Measurements from ENCODE around the gene HTR1A. TPM values are rescaled to one million over a fixed set of nuclear protein-coding genes. Genes with fewer than 3 reads are reported as not detected.

Gene HTR1A
- total RNA-seq, 6 experiments from 2014 or later, result not detected

DNA sequence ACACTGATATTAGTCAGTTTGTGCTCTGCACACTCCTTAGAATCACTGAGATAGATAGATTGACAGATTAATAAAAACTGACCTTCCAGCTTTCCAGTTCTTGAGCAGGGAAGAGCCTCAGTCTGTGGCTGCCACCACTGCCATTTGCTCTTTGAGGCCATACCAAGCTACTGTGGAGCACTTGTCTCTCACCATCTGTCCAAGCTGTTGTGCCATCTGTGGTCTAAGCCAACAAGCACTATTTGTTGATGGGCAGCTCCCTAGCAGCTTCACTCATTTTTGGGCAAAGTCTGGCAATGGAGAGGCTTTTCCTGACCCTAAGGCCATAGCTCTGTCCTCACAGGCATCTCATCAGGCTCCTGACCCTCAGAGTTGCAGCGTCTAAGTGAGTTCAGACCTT is 30.4 kb downstream of the HTR1A start:
- TF ChIP-seq, protein P1, sequence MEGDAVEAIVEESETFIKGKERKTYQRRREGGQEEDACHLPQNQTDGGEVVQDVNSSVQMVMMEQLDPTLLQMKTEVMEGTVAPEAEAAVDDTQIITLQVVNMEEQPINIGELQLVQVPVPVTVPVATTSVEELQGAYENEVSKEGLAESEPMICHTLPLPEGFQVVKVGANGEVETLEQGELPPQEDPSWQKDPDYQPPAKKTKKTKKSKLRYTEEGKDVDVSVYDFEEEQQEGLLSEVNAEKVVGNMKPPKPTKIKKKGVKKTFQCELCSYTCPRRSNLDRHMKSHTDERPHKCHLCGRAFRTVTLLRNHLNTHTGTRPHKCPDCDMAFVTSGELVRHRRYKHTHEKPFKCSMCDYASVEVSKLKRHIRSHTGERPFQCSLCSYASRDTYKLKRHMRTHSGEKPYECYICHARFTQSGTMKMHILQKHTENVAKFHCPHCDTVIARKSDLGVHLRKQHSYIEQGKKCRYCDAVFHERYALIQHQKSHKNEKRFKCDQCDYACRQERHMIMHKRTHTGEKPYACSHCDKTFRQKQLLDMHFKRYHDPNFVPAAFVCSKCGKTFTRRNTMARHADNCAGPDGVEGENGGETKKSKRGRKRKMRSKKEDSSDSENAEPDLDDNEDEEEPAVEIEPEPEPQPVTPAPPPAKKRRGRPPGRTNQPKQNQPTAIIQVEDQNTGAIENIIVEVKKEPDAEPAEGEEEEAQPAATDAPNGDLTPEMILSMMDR (IDR thresholded peaks at IDR 0.05), result no peak
- no peaks in the 10 kb centered on the region for H3K4me1 Mint-ChIP-seq (ENCODE audit: low read depth)
- peaks cover 1% of the 10 kb centered on the region; the same call in 1 of the 2 replicates for H3K27me3 Mint-ChIP-seq (ENCODE audit: insufficient read depth)
- H3K4me3 Mint-ChIP-seq, result no peak overlapping the region
- peaks cover 48% of the 10 kb centered on the region for H3K9me3 Mint-ChIP-seq
- DNase-seq, result no peak
- no peak overlapping the region for H3K27ac Mint-ChIP-seq
- H3K36me3 Mint-ChIP-seq (ENCODE audit: low read depth), result no peaks in the 10 kb centered on the region

DNA sequence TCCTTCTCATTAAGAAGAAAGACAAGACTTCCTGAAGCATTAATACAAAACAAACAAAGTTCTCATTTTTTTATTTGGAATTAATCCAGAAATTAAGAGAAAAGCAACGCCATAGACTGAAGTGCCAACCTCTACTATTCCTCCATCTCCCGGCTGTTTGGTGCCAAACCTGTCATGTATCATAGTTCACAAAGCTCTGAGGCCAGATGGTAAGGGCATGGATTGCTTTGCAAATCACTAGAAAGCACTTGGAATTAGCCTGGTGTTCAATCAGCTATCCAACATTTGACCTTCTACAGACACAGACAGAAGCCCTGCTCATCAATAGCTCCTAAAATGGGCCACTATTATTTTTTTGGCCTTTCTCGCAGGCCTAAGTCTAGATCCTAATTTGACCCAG is 33.8 kb downstream of the HTR1A start:
- Mint-ChIP-seq H3K27ac (no peak overlapping the region), H3K9me3 (peaks cover 39% of the 10 kb centered on the region), H3K36me3 (ENCODE audit: low read depth) (no peaks in the 10 kb centered on the region), H3K27me3 (ENCODE audit: insufficient read depth) (peaks cover 1% of the 10 kb centered on the region; the same call in 1 of the 2 replicates), H3K4me1 (ENCODE audit: low read depth) (no peaks in the 10 kb centered on the region), H3K4me3 (no peak overlapping the region)
- no peak for DNase-seq
- TF ChIP-seq, protein P1 (IDR thresholded peaks at IDR 0.05), result no peak

DNA sequence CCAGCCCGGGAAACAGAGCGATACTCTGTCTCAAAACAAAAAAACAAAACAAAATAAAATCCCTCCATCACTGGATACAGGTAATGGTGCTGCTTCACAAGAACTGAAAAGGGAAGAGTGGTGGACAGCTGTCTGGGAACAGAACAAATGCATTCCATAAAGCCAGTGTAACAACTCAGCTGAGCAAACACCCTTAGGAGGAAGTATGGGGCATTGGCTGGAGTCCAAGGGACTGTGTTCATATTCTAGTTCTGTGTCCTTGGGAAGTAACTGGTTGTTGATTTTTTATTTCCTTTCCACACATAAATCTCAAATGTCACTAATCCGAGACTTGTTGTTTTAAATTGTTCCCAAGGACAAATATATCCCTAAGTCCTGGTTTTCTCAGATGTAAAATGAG is 38.3 kb downstream of the HTR1A start:
- Mint-ChIP-seq H3K27ac (no peak overlapping the region), H3K27me3 (ENCODE audit: insufficient read depth) (no peaks in the 10 kb centered on the region), H3K9me3 (peaks cover 41% of the 10 kb centered on the region), H3K4me3 (no peak overlapping the region), H3K4me1 (ENCODE audit: low read depth) (no peaks in the 10 kb centered on the region), H3K36me3 (ENCODE audit: low read depth) (no peaks in the 10 kb centered on the region)
- no peak for DNase-seq
- TF ChIP-seq, protein P1 (IDR thresholded peaks at IDR 0.05), result no peak

DNA sequence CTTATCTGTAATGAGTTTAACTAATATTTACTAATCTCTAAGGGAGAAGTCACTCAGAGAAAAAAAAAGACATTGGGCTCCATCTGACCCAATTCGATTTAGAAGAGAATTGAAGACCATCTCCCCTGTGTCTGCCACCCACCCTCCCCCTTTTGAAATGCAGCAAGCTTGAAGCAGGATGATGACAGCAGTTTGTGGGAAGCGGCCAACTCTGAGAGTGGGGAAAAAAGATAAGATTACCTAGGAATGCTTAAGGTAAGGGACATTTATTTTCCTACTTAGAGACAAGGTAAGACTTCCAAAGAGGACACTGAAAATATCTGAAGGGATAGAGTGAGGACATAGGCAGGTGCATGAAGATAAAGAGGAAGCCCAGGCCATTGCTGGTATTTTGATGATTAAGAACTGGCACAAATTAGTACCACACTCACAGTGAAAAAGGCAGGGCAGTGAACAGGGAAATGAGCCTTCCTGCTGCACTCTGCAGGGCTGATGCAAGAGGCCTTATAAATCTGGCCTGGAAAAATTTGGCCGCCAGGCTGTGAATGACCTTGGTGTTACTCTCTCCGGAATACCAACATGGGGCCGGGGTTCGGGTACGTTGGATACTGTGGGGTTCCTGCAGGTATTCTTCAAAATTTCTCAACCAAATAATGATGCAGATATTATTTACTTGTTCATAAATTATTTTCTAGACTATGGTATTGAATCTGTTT is 42.3 kb downstream of the HTR1A start:
- Mint-ChIP-seq H3K4me3 (no peak overlapping the region), H3K36me3 (ENCODE audit: low read depth) (no peaks in the 10 kb centered on the region), H3K27ac (no peak overlapping the region), H3K4me1 (ENCODE audit: low read depth) (no peaks in the 10 kb centered on the region), H3K27me3 (ENCODE audit: insufficient read depth) (no peaks in the 10 kb centered on the region), H3K9me3 (peaks cover 43% of the 10 kb centered on the region)
- TF ChIP-seq, protein P1 (IDR thresholded peaks at IDR 0.05), result no peak
- no peak for DNase-seq

DNA sequence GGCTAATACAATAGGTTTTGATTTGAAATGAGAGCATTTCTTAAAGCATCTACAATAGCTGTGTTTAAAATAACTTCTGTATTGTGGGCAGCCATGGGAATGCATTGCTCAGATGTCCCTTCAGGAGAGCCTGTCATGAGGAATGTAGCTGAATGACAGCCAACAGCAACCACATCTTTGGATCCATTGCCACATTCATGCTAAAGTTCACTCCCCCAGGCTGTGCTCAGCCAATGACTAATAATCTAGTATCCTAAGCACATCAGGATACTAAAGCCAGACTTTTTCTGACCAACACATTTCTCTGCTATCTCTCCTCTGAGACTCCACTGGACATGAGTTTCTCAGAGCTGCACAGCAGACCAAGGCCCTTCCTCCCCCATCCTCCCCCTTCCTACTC is 45.5 kb downstream of the HTR1A start:
- Mint-ChIP-seq H3K9me3 (peaks cover 41% of the 10 kb centered on the region), H3K4me1 (ENCODE audit: low read depth) (no peaks in the 10 kb centered on the region), H3K27ac (no peak overlapping the region), H3K4me3 (no peak overlapping the region), H3K27me3 (ENCODE audit: insufficient read depth) (no peaks in the 10 kb centered on the region), H3K36me3 (ENCODE audit: low read depth) (no peaks in the 10 kb centered on the region)
- no peak for DNase-seq
- TF ChIP-seq, protein P1 (IDR thresholded peaks at IDR 0.05), result no peak
